CD4-positive, alpha-beta T cell treated with Interleukin-12 subunit alpha and Interleukin-12 subunit beta, for 1 hour (primary cell): Measurements from ENCODE around the gene CEP55.

Experiments used
- DNase-seq: peaks from one replicate; pipeline ENCODE4 v3.0.0-alpha.2; 2020

The CEP55 gene

GRCh38 chr10:93471110-93471651 is 25.2 kb upstream of the CEP55 start:
- no peak for DNase-seq

GRCh38 chr10:93473161-93473560 is 23.3 kb upstream of the CEP55 start:
- no peak for DNase-seq

- no peak for DNase-seq
These were observed 22.5 kb upstream of the CEP55 start for GRCh38 chr10:93473804-93474472.

- no peak for DNase-seq
These were observed 21.2 kb upstream of the CEP55 start for GRCh38 chr10:93475227-93475626.

GRCh38 chr10:93475871-93476270 is 20.5 kb upstream of the CEP55 start:
- no peak for DNase-seq

GRCh38 chr10:93476756-93477155 is 19.7 kb upstream of the CEP55 start:
- no peak for DNase-seq

- no peak for DNase-seq
These were observed 17.5 kb upstream of the CEP55 start for GRCh38 chr10:93478873-93479272.

GRCh38 chr10:93481637-93482144 is 14.7 kb upstream of the CEP55 start:
- DNase-seq: no peak

GRCh38 chr10:93482145-93482834 is 14.1 kb upstream of the CEP55 start, which contains the start of gene MYOF:
MYOF (minus strand) TSS chr10:93482334; CDS start chr10:93482194, 140 bp downstream.
- DNase-seq: peak; percentile 72

- DNase-seq: no peak
These were observed 10.7 kb upstream of the CEP55 start for GRCh38 chr10:93485690-93486089.

GRCh38 chr10:93488956-93489528 is 7.4 kb upstream of the CEP55 start:
- DNase-seq: no peak

GRCh38 chr10:93491602-93492121 is 4.8 kb upstream of the CEP55 start:
- no peak for DNase-seq

GRCh38 chr10:93493162-93493561 is 3.2 kb upstream of the CEP55 start:
- no peak for DNase-seq

GRCh38 chr10:93494494-93494893 is 1.9 kb upstream of the CEP55 start:
- no peak for DNase-seq

- DNase-seq: peak; percentile 9
These were observed 624 bp upstream of the CEP55 start for GRCh38 chr10:93495654-93496321.

- no peak for DNase-seq
These were observed 1.8 kb downstream of the CEP55 start for GRCh38 chr10:93498166-93498565.

- DNase-seq: no peak
These were observed 5.2 kb downstream of the CEP55 start for GRCh38 chr10:93501650-93502049.

- no peak for DNase-seq
These were observed 6.7 kb downstream of the CEP55 start for GRCh38 chr10:93503075-93503474.

GRCh38 chr10:93505075-93505474 is 8.7 kb downstream of the CEP55 start:
- no peak for DNase-seq

GRCh38 chr10:93509816-93510215 is 13.4 kb downstream of the CEP55 start:
- no peak for DNase-seq

GRCh38 chr10:93512565-93512964 is 16.2 kb downstream of the CEP55 start:
- DNase-seq: no peak

GRCh38 chr10:93513091-93513490 is 16.7 kb downstream of the CEP55 start:
- DNase-seq: no peak

GRCh38 chr10:93514521-93514920 is 18.1 kb downstream of the CEP55 start:
- DNase-seq: no peak
